DMS153 (cell line): ENCODE results near the gene ZFYVE28.

Experiments
- DNase-seq: peaks from one replicate; lab custom pipeline; 2025; lab: John Stamatoyannopoulos, UW

The ZFYVE28 gene

GRCh38 chr4:2352729-2353221 lies 65.7 kb downstream of the ZFYVE28 start:
- DNase-seq = no peak

- DNase-seq = no peak
Observed at GRCh38 chr4:2352171-2352570, 66.3 kb downstream of the ZFYVE28 start.

- DNase-seq = no peak
Observed at GRCh38 chr4:2350982-2351381, 67.5 kb downstream of the ZFYVE28 start.

GRCh38 chr4:2348786-2349185 lies 69.7 kb downstream of the ZFYVE28 start:
- no peak for DNase-seq

- no peak for DNase-seq
Observed at GRCh38 chr4:2347190-2347589, 71.3 kb downstream of the ZFYVE28 start.

GRCh38 chr4:2343476-2343875 lies 75.0 kb downstream of the ZFYVE28 start:
- no peak for DNase-seq

GRCh38 chr4:2341911-2342652 lies 76.4 kb downstream of the ZFYVE28 start:
- DNase-seq = no peak

GRCh38 chr4:2341261-2341841 lies 77.1 kb downstream of the ZFYVE28 start:
- no peak for DNase-seq

- DNase-seq = no peak
Observed at GRCh38 chr4:2340272-2341061, 78.0 kb downstream of the ZFYVE28 start.

GRCh38 chr4:2339458-2340271 lies 78.8 kb downstream of the ZFYVE28 start:
- no peak for DNase-seq

- no peak for DNase-seq
Observed at GRCh38 chr4:2338754-2339457, 79.5 kb downstream of the ZFYVE28 start.

- no peak for DNase-seq
Observed at GRCh38 chr4:2337896-2338295, 80.5 kb downstream of the ZFYVE28 start.

- no peak for DNase-seq
Observed at GRCh38 chr4:2337131-2337723, 81.2 kb downstream of the ZFYVE28 start.

GRCh38 chr4:2336659-2337058 lies 81.8 kb downstream of the ZFYVE28 start:
- DNase-seq = no peak

- DNase-seq = no peak
Observed at GRCh38 chr4:2335729-2336101, 82.7 kb downstream of the ZFYVE28 start.

GRCh38 chr4:2334826-2335728 lies 83.4 kb downstream of the ZFYVE28 start:
- DNase-seq = no peak

- no peak for DNase-seq
Observed at GRCh38 chr4:2333916-2334644, 84.4 kb downstream of the ZFYVE28 start.

- DNase-seq = no peak
Observed at GRCh38 chr4:2333356-2333841, 85.0 kb downstream of the ZFYVE28 start.

- no peak for DNase-seq
Observed at GRCh38 chr4:2332976-2333319, 85.5 kb downstream of the ZFYVE28 start.
